Heart left ventricle (tissue), 16 donors: ENCODE data around the gene SLC17A7. TPM values are rescaled to one million over a fixed set of nuclear protein-coding genes. Genes with fewer than 3 reads are reported as not detected.

Experiments used
- ATAC-seq, 4 donors: fragments of 200-7000 bp; cut with Tn5 transposase; one replicate each; pipeline ENCODE4 v1.9.1; 2020 to 2022; ENCODE audit warnings: moderate library complexity in 4 of 4, mild to moderate bottlenecking in 3 of 4, moderate number of reproducible peaks in 1 of 4
- DNase-seq, 5 donors: peaks; one replicate each; pipeline ENCODE4 v3.0.0-alpha.2; 2020
- H3K27ac ChIP-seq, 12 donors: fragments of 200-600 bp; sonication (generic) in 4 of 12; one replicate each; pipeline versions ENCODE4 v1.5.0 to v1.8.0; 2016 to 2022; ENCODE audit warnings: mild to moderate bottlenecking in 2 of 12
- H3K27me3 ChIP-seq, 9 donors: fragments of 200-600 bp; sonication (generic) in 2 of 9; one replicate each; pipeline versions ENCODE4 v1.5.1 to v1.8.0; 2016 to 2022; ENCODE audit warnings: mild to moderate bottlenecking in 3 of 9
- H3K36me3 ChIP-seq, 9 donors: fragments of 200-600 bp; sonication (generic) in 2 of 9; one replicate each; pipeline versions ENCODE4 v1.5.0 to v1.8.0; 2018 to 2022; ENCODE audit warnings: mild to moderate bottlenecking in 2 of 9
- H3K4me1 ChIP-seq, 12 donors: fragments of 200-600 bp; sonication (generic) in 4 of 12; one replicate each; pipeline versions ENCODE4 v1.5.0 to v1.8.0; 2016 to 2022; ENCODE audit warnings: mild to moderate bottlenecking in 3 of 12
- H3K4me3 ChIP-seq, 12 donors: fragments of 200-600 bp; sonication (generic) in 4 of 12; one replicate each; pipeline versions ENCODE4 v1.5.0 to v1.8.0; 2017 to 2022; ENCODE audit warnings: mild to moderate bottlenecking in 9 of 12, moderate library complexity in 4 of 12
- H3K9me3 ChIP-seq, 12 donors: fragments of 200-600 bp; sonication (generic) in 4 of 12; one replicate each; pipeline versions ENCODE4 v1.5.0 to v1.8.0; 2016 to 2022; ENCODE audit warnings: mild to moderate bottlenecking in 1 of 12
- CTCF ChIP-seq, 12 donors: fragments of 200-600 bp; sonication (generic) in 4 of 12; IDR thresholded peaks; one replicate each; pipeline versions ENCODE4 v1.5.0 to v1.8.0; 2018 to 2022; ENCODE audit warnings: antibody characterized with exemption in 12 of 12, mild to moderate bottlenecking in 5 of 12
- POLR2A ChIP-seq, 2 donors: fragments of 450-650 bp; IDR thresholded peaks; one replicate each; pipeline ENCODE4 v1.6.1; 2017; ENCODE audit warnings: antibody characterized with exemption in 2 of 2, mild to moderate bottlenecking in 2 of 2, moderate library complexity in 2 of 2
- WGBS, 4 donors: extraction: QIAGEN DNeasy Blood & Tissue Kit in 2 of 4; methylation state at CpG; one replicate each; pipeline versions ENCODE4 v1.1.5 to v1.1.7; 2013 to 2018; 5-methylcytosine and 5-hydroxymethylcytosine counted together
- intact Hi-C, 10 donors: fragments of 100-400 bp; cut with DNase I; formaldehyde crosslinking; loops; one replicate each; pipeline versions ENCODE4 v1.11.1 to v1.14.2; 2022
- polyA plus RNA-seq, 2 donors: library from polyadenylated mRNA; stranded (reverse); fragments of 200-250 nt; gene quantifications; one replicate each; pipeline ENCODE4 v1.2.3, GENCODE V29; 2013
- total RNA-seq, 9 donors: library from RNA; depleted of rRNA in 2 of 9; stranded (reverse); fragments of >200 nt in 2 of 9; fragmentation: NEBNext Ultra II Directional in 3 of 9; extraction: Animal tissue kit (Norgen Biotek cat#: 25700) in 3 of 9; gene quantifications; one replicate each; pipeline versions ENCODE4 v1.1.0 to v1.2.4, GENCODE V29; 2016 to 2023
- donor health status: ischemic (EF 13 %, LVEDD 7.1; RV severe dilation, severe dysfunction).
- donor health status: healthy with polysubstance abuse.
- donor health status: DM: no; HTN: yes; CAD: no.
- donor health status: DM: no; HTN: no; CAD: no.
- donor health status: ischemic (EF 25% LVEDD 6.9; RV normal size, moderate dysfunction).
- donor health status: ischemic (EF 25% LVEDD 5.7; RV mildly dilated, moderate dysfunction).
- donor health status: healthy.
- donor health status: DM: yes; HTN: yes; CAD: no.
- donor health status: ischemic (EF 35%, LVEDD 5.7; RV mildly dilated, moderate dysfunction).
- donor health status: nonischemic (EF 11% LVEDD 7.7; RV severe dilation, severe dysfunction).
- donor health status: DM: yes; HTN: yes; CAD: no.
- donor health status: PGD.
- donor health status: ischemic (EF 29% LVEDD 5.4; RV normal size, mild dysfunction).
- donor health status: nonischemic (EF 23%, LVEDD 6.1; RV moderate dilation, normal function).

Gene SLC17A7
- total and polyA plus RNA-seq, 11 donors: 0.46 to 1.6 (median 0.89) TPM

GRCh38 chr19:49390131-49390928, 51.0 kb downstream of the SLC17A7 start:
- H3K4me1 ChIP-seq: peaks cover 0 to 6% (median 0%) of the 10 kb centered on the region in 12 donors
- 61 to 71% (median 65%) methylated on average over 22 to 26 of the region's 26 CpGs for WGBS, 4 donors
- H3K27ac ChIP-seq: no peak overlapping the region
- H3K9me3 ChIP-seq: no peaks in the 10 kb centered on the region
- ATAC-seq: peak in 1 of 4 donors; percentile 5
- TF ChIP-seq CTCF (IDR thresholded peaks at IDR 0.05): no peak
- no peak for TF ChIP-seq POLR2A (IDR thresholded peaks at IDR 0.05)
- no peak overlapping the region for H3K4me3 ChIP-seq
- H3K27me3 ChIP-seq: peaks cover 0 to 28% (median 0%) of the 10 kb centered on the region in 9 donors
- no peak for DNase-seq
- no peaks in the 10 kb centered on the region for H3K36me3 ChIP-seq
- intact Hi-C loops: loop anchor here in 5 of 10 donors (5.0 to 10.0 kb wide), 5 partner anchors 52 to 294 kb away; partner anchors contain the start of genes ADM5 (in 1 of the 5) and SLC17A7 (in 1 of the 5)

GRCh38 chr19:49389406-49389805, 51.9 kb downstream of the SLC17A7 start:
- H3K27ac ChIP-seq: no peak overlapping the region
- intact Hi-C loops: loop anchor here in 1 of 10 donors (10.0 kb wide), 1 partner anchor 165 kb away; no protein-coding TSS in a partner anchor
- ATAC-seq (no peak), DNase-seq (no peak)
- H3K27me3 ChIP-seq: peaks cover 0 to 19% (median 0%) of the 10 kb centered on the region in 9 donors
- TF ChIP-seq CTCF (IDR thresholded peaks at IDR 0.05) (no peak), POLR2A (IDR thresholded peaks at IDR 0.05) (no peak)
- no peaks in the 10 kb centered on the region for H3K9me3 ChIP-seq
- H3K4me1 ChIP-seq: peaks cover 0 to 6% (median 0%) of the 10 kb centered on the region in 12 donors
- H3K4me3 ChIP-seq: no peak overlapping the region
- H3K36me3 ChIP-seq: no peaks in the 10 kb centered on the region
- 86 to 92% (median 89%) methylated on average over 20 of the region's 20 CpGs for WGBS, 4 donors

GRCh38 chr19:49387936-49388372, 53.4 kb downstream of the SLC17A7 start, which contains the start of gene KASH5:
KASH5 (plus strand) TSS chr19:49388249; CDS start chr19:49390884, 2,635 bp downstream.
- H3K27ac ChIP-seq: no peak within 1 kb of the TSS
- H3K4me1 ChIP-seq: peaks cover 0 to 6% (median 0%) of the 10 kb centered on the region in 12 donors
- WGBS, 4 donors: 44 to 59% (median 55%) methylated on average over 38 to 40 of the region's 40 CpGs
- H3K27me3 ChIP-seq: peaks cover 0 to 11% (median 0%) of the 10 kb centered on the region in 9 donors
- TF ChIP-seq POLR2A (IDR thresholded peaks at IDR 0.05) (no peak), CTCF (IDR thresholded peaks at IDR 0.05) (no peak)
- intact Hi-C loops: loop anchor here in 1 of 10 donors (10.0 kb wide), 1 partner anchor 163 kb away; no protein-coding TSS in a partner anchor
- peak within 1 kb of the TSS in 8 of 12 donors; percentile 10 to 35 (median 18) for H3K4me3 ChIP-seq
- no peaks in the 10 kb centered on the region for H3K36me3 ChIP-seq
- ATAC-seq: peak in 3 of 4 donors; percentile 74 to 89 (median 79)
- H3K9me3 ChIP-seq: peaks cover 0 to 5% (median 0%) of the 10 kb centered on the region in 12 donors
- peak; percentile 60 to 93 (median 75) for DNase-seq

- DNase-seq: no peak
- WGBS, 4 donors: 2 to 91% (median 64%) methylated on average over 1 of the region's 1 CpG
Observed at GRCh38 chr19:49383599-49383998, 57.7 kb downstream of the SLC17A7 start.

More at GRCh38 chr19:49383599-49383998, 57.7 kb downstream of the SLC17A7 start:
- no peaks in the 10 kb centered on the region for H3K4me1 ChIP-seq
- H3K9me3 ChIP-seq: peaks cover 0 to 19% (median 8%) of the 10 kb centered on the region in 12 donors
- intact Hi-C loops: loop anchor here in 1 of 10 donors (10.0 kb wide), 1 partner anchor 159 kb away; no protein-coding TSS in a partner anchor
- no peak overlapping the region for H3K4me3 ChIP-seq
- H3K27ac ChIP-seq: no peak overlapping the region
- no peak for ATAC-seq
- TF ChIP-seq CTCF (IDR thresholded peaks at IDR 0.05) (no peak), POLR2A (IDR thresholded peaks at IDR 0.05) (no peak)
- no peaks in the 10 kb centered on the region for H3K36me3 ChIP-seq
- peaks cover 0 to 10% (median 0%) of the 10 kb centered on the region in 9 donors for H3K27me3 ChIP-seq
